Epidermal melanocyte (primary cell): ENCODE results near the gene GNAZ.
"Not testable (repeated sequence)": the region's sequence is repeated elsewhere in the genome, so short reads cannot be mapped to it uniquely, and the experiment has no call there.

Experiments used
- DNase-seq: peaks from one replicate; pipeline ENCODE4 v3.0.0; 2011; ENCODE audit warnings: low spot score; ENCODE audit not compliant: insufficient read length

GNAZ gene

DNA sequence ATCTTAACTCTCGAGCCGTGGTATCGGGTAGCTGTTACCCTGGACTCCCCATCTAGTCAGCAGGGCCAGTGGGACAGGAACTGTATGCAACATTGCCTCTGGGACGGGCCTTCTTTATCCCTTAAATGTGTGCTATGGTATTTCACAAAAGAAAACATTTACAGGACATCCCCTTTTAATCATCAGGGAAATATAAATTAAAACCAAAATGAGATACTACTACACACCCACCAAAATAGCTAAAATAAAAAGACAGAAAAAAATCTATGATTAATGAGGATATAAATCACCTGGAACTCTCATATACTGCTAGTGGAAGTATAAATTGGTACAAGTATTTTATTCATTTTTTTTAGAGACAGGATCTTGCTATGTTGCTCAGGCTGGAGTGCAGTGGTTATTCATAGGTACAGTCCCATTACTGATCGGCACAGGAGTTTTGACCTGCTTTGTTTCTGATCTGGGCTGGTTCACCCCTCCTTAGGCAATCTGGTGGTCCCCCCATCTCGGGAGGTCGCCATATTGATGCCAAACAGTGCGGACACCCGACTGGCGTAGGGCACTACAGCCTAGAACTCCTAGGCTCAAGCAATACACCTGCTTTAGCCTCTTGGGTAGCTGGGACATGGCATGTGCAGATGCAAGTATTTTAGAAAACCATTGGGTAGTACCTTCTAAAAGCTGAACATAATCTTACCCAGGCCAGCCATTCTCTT, 62.2 kb downstream of the GNAZ start:
- no peak for DNase-seq

DNA sequence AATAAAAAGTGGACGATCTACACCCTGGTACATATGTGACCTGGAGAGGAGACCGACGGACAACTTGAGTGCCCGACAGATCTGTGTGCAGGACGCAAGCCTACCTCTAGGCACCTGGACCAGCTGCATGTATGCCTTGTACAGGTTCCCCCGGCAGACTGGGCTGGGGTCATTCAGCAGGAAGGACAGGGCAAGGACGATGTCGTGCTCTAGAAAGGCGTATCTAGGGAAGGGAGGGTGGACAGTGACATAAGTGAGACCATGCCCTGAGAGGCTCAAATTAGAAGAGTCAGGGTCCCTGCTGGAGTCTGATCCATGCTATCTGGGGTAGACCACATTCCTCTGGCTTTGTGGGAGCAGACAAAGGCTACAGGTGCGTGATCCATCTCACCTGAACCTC, 63.6 kb downstream of the GNAZ start:
- DNase-seq: no peak

DNA sequence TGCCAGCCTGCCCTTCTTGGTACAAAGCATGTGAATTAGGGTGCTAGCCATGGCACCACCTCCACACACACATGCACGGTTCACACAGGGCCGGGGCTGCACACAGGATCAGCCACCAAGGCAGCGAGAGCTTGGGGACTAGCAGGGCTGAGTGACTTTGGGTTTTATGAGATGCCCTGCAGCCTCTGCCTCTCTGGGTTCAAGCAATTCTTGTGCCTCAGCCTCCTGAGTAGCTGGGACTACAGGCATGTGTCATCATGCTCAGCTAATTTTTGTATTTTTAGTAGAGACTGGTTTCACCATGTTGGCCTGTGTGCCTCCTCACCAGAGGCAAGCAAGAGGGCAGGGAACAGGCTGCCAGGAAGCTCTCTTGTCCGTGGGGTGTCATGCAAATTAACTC, 66.7 kb downstream of the GNAZ start:
- DNase-seq: not testable (repeated sequence)

DNA sequence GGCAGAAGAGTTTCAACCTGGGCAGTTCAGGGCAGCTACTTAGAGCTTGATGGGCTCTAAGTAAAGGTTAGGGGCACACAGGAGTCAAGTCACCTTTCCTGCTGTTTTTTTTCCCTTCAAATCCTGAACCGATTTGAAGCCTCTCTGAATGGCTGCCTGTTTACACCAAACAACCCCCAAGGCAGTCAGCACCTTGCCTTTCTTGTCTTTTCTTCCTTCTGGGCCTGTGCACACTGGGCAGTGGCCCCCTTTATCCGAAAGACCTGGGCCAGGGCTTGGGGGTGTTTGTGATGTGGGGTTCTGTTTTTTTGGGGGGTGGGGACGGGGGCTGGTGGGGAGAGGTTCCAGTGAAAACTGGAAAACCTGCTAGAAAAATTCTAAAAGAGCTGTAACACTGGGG, 67.1 kb downstream of the GNAZ start:
- DNase-seq: no peak

DNA sequence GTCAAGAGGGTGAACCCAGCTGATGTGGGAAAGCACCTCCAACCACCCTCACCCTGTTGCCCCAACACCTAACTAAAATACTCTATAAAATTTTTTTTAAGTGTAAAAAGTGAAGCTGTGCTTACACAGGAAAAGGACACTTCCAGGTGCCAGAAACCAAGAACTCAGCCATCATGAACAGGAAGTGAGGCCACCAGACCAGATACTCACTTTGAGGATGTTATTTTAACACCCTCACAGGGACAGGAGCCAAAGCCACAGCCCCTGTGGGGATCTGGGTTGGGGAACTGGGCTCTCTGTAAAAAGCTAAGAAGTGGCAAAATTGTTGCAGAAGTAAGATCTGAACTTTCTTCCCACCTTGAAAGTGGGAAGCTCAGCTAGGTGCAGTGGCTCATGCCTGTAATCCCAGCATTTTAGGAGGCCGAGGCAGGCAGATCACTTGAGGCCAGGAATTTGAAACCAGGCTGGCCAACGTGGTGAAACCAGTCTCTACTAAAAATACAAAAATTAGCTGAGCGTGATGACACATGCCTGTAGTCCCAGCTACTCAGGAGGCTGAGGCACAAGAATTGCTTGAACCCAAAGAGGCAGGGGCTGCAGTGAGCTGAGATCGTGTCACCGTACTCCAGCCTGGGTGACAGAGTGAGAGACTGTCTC, 67.7 kb downstream of the GNAZ start:
- no peak for DNase-seq

DNA sequence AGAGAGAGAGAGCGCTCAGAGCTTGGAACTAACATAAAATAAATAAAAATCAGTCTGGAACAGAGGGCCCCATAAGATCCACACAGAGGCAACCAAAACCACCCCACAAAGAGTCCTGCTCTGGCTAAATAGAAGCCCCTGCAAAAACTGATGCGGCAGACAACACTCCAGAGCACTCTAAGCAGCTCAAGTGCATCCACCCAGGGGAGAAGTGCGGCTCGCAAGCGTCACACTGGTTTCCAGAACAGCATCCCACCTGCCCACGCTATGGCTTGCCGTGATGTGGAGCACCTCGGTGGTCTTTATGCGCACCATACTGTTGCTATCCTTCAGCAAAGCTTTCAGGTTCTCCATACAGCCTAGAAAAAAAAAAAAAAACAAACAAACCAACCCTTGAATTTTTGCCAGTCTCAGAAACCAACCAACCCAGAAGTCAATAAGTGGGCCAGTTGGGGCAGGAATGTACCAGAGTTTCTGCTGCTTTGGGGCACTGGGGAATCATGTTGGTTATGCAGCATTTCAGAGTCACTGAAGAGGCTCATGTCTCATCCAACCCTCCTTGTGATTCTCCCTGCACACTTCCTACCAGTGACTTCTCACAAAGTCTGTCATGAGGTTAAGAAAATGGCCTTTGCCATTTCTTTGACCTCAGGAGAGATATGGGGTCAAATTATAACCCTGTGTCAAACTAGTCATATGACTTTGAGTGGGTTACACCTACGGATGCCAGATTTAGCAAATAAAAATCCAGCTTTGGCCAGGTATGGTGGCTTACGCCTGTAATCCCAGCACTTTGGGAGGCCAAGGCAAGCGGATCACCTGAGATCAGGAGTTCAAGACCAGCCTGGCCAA, 68.5 kb downstream of the GNAZ start:
- DNase-seq: no peak

DNA sequence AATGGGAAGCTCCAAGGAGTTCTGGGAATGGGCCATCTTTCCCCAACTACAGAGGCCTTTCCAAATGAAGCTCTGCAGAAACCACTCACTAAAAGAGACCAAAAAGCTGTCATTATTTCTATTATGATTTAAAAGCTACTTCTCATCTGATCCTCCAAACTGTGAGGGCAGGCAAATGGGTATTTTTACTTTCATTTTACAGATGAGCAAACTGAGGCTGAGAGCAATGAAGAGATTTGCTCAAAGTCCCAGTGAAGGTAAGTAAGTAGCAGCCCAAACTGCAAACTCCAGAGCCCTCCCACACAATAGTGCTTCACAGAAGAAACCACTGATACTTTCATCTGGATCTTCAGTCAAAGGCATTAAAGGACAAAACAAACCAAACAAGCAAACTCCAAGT, 70.1 kb downstream of the GNAZ start:
- no peak for DNase-seq

DNA sequence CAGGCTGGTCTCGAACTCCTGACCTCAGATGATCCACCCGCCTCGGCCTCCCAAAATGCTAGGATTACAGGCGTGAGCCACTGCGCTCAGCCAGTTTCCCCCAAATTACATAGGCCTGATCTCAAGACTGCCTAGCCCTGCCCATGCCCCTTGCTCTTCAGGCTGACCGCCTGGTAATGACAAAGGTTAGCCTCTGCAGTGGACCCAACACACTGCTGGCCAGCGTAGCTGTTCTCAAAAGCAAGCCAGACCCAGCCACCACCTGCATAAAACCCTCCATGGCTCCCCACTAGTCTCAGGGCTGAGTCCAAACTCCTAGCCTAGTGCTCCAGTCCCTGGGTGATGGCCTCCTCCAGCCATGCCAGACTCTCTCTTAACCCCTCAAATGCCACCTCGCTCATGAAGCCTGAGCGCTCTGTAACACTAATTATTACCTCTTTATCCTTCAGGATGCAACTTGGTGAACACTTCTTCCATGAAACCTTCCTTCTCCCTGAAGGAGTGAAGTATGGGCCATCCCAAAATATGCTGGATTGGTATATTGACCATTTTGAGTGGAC, 72.3 kb downstream of the GNAZ start:
- no peak for DNase-seq

DNA sequence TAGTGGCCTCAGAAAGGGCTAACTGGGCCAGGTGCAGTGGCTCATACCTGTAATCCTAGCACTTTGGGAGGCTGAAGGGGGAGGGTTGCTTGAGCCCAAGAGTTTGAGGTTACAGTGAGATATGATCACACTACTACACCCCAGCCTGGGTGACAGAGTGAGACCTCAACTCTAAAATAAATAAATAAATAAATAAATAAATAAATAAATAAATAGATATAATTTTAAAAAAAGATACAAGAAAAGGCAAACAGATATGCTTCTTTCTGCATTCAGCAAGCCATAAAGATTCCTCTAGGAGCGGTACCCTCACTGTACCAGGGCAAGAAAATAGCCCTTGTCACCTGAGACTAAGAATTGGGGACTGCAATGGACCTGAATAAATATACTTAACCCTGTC, 72.8 kb downstream of the GNAZ start:
- no peak for DNase-seq

DNA sequence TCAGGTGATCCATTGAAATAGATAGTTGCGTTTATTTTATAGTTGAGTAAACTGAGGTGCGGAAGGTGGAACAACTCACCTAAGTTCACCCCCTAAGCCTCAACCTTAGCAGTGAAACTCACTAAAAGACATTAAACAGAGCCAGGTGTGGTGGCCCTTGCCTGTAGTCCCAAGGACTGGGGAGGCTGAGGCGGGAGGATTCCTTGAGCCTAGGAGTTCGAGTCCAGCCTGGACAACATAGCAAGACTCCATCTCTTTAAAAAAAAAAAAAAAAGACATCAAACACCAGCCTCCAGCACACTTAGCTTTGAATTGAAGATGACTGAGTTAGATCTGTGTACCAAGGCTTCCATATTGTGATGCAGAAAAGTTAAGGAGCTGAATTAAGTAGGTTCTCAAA, 74.1 kb downstream of the GNAZ start:
- DNase-seq: no peak

DNA sequence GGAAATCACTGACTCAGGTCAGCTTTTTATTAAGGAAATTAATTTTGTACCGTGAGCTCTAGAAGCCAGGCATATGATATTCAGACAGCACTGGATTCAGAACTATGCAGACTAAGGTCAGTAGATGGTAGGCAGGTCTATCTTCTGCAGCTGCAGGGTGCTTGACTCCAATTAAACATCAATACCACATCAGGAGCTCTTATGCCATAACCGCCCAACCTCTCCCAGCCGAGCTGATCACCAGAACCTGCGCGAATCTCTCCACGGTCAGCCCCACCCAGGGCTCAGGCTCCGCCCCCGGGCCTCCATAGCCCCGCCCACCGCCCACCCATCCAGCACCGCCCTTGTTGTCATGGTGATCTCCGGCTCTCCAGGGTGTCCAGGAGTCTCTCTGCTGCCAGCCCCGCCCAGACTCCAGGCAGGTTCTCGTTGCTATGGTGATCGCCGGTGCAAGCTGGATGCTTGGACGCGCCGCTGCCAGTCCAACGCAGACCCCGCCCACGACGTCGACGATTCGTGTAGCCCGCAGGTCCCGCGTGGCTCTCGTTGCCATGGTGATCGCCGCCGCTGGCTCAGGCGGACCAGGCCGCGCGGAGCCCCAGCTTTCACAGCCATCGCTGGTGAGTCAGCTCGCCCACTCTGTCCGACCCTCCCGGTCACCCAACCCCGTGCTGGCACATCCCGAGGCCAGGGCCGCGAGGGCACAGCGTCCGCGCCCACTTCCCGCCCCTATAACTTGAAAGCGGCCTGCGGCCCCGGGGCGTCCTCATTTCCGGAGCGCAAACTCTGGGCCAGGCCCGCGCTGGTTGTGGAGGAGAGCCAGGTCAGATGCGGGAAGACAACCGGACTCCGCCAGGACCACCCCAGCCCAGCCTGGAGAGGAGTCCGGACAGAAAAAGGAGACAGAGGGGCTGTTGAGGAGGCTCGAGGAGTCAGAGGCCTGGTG, 74.9 kb downstream of the GNAZ start, which contains the start of gene RAB36:
Gene RAB36 (plus strand): TSS at position 546 of the 946 bp plus-strand sequence. CDS start 1,140 bp downstream, outside the sequence.
- DNase-seq: peak; percentile 73

DNA sequence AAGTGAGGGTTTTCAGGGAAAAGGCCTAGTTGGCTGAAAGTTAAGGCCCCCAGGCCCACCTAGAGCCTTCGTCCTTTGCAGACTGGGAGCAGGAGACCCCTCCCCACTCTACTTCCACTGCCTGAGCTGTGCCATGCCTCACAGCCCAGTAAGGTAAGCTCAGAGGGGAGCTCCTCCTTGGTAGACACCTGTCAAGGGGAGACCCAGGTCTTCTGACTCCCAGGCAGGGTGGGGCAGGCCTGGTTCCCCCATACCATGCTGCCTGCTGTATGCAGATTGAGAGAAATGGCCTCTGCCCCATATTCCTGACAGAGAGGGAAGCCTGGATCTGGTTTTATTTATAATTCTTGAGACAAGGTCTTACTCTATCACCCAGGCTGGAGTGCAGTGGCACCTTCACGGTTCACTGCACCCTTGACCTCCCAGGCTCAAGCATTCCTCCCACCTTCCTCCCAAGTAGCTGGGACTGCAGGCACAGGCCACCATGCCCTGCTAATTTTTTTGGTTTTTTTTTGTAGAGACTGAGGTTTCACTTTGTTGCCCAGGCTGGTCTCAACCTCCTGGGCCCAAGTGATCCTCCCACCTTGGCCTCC, 75.7 kb downstream of the GNAZ start:
- DNase-seq: no peak

DNA sequence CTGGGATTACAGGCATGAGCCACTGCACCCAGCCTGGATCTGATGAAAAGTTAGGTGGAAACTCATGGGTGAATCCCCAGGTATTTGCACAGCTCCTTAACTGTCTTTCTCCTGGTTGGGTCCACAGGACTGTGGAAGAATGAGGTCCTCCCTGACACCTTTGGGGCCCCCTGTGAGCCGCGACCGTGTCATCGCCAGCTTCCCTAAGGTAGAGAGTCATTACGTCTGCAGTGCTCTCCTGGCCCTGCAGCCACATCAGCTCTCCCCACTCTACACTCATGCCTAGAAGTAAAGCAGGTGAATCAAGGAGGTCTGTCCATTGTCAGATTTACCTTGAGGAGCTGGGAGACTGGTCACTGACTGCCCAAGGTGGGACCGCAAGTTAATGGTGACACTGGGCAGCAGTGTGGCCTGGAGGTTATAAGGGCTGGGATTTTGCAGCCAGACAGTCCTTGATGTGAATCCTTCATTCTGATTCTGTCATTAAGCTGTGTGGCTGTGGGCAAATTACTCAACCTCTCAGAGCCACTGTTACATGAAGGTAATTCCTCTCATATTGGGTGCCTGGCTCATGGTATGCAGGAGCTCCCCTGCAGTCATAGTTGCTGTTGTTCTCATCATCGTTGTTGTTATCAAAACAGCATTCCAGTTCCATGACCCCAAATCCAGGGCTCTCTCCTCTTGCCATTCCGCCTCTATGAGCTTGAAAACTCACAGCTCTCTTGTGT, 76.3 kb downstream of the GNAZ start:
- no peak for DNase-seq

DNA sequence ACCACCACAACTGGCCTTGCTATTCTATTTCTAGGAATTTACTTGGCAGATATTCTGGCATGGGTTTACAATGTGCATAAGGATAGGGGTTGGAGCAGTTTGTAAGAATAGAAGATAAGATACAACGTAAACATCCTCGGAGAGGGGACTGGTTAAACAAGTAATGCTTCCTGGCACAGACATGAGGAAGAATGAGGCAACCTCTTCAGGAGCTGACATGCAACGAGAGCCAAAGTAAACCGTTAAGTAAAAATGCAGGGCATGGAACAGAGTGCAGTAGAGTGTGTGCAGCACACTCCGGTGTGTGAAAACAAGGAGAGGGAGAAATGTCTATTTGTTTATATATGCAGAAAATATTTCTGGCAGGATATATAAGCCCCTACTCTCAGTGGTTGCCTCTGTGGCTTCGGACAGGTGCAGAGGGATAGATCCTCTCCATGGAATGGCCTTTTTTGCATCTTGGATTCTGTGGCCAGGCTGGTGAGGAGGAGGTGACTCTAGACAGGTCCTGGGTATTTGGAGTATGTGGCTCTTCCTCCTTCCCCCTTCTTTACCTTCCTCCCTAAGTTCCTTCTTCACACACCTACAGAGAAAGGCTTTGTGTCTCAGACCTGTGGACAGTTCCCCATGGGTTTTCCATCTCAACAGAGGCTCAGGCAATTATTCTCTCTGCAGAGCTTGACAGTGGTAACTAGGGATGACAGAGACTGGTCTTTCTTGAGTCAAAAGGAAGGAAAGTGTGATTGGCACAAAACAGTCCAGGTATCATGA, 77.5 kb downstream of the GNAZ start:
- DNase-seq: no peak

DNA sequence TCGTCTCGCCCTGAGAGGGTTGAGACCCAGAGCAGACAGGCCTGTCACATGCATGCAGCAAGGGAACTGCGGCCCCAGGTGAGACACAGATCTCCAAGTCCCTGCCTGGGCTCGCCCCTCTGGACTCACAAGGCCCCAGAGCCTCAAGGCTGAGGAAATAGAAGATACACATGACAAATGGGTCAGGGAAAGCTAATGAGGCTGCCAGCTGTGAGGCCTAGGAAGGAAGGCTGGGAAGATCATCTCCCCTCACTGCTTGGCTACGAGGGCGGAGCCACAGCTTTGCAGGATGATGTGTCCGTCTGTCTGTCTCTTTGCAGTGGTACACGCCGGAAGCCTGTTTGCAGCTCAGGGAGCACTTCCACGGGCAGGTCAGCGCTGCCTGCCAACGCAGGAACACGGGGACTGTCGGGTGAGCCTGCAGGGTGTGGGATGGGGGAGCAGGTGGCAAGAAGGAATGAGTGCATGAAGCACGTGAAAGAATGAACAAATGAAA, 79.5 kb downstream of the GNAZ start:
- no peak for DNase-seq

DNA sequence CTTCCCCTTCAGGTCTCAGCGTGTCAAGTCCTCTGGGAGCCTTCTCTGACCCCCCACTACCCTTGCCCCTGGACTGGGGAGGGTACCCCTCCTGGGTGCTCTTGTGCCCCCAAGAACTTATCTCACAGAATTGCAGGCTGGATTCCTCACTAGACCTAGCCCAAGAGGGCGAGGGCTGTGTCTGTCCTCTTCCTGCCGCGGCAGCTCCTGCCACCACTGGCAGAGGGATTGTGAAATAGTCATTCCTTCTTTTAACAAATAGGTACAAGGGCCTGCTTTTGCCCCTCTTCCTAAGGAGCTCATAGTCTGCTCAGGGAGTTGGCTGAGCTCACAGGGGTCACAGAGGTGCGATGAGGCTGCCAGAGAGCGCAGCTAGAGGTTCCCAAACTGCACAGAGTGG, 80.4 kb downstream of the GNAZ start:
- no peak for DNase-seq

DNA sequence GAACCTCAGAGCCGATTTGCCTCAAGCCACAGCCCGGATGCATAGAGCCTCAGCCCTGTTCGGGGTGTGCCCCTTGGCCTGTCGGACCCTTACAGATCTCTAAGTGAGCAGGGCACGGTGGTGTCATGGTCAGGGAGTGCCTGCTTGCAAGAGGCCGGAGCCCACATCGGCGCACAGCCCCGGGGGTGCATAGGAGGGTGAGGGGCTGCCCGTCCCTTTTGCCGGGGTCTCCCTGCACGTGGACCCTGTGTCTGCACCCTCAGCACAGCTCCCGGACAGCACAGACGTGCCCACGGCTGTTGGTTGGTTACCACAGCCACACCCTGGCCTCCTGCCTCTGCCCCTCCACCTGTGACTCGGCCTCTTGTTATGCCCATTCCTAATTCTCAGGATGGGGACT, 81.5 kb downstream of the GNAZ start:
- no peak for DNase-seq

DNA sequence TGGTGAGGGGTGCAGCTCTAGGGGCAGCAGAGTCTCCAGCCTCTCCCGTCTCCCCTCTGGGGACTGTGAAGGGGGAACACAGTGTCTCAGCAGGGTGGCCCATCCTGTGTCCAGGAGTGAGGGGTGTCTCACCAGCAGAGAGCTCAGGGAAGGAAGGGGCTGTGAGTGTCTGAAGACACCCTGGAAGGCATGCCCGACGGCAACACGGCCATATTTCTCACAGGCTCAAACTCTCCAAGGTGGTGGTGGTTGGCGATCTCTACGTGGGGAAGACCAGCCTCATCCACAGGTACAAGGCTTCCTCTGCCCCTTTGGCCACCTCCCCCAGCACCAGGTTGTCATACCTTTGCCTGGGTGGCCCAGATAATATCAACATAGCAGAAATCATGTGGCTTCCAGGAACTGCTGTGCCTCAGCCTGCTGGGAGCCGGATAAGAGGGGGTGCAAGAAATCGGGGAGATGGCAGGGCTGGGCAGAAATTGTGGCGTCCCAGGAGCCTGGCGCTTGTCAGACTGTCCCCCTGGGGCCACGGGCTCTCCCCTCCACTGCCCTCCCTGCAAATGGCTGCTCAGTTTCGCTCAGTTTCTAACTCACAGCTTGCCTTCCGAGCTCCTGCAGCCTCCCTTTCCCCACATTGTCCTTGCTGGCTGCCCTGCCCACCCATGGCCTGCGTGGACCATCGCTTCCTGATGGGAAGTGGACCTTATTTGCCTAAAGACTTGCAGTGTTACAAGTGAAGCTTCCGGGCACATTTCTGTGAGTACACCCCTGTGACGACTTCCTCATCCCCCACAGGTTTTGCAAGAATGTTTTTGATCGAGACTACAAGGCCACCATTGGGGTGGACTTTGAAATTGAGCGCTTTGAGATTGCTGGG, 82.2 kb downstream of the GNAZ start:
- DNase-seq: no peak
